HG02938 (cell line): Measurements from ENCODE around the gene DNAJC5.

Source experiments
- ATAC-seq: cut with Tn5 transposase; IDR thresholded peaks from one replicate; pipeline ENCODE4 v1.9.1; 2021; ENCODE audit warnings: mild to moderate bottlenecking, moderate library complexity; ENCODE audit not compliant: unreplicated experiment

DNAJC5 gene

DNA sequence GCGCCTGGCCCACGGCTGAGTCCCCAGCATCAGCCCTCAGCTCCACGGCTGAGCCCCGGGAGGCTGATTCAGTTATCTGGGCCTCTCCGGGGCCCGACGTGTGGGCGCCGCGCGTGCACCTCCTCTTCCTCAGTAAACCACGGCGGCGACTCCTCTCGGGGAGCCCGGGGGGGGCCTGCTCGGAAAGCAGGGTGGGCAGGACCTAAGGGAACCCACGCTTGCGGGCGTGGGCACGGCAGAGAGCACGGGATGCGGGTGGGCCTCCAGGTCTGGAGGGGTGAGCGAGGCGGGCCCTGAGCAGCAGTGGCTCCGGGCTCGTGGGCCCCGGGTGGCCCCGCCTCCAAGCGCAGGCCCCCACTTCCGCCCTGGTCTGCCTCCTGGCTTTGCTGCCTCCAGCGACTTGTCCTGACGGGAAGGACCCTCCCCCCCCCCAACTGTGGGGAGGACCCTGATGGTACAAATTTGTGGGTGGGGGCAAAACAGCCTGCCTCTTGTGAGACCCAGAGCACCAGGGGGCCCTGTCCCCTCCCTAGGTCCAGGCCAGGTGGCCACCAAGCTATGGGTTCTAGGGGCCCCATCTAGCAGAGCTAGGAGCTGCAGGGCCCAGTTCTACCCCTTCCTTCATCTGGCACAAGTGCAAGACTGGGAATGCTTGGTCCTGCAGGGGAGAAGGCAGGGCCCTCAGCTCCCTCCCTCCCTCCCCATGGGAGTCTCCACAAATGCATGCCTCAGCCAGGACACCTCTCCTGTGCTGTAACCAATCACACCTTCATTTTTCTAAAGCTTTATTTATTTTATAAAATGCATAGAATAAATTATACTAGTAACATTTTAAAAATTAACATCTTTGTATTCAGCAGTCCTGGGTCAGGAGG, 44.4 kb downstream of the DNAJC5 start:
- no peak for ATAC-seq

GRCh38 chr20:63940071-63940471, 45.1 kb downstream of the DNAJC5 start:
- no peak for ATAC-seq

DNA sequence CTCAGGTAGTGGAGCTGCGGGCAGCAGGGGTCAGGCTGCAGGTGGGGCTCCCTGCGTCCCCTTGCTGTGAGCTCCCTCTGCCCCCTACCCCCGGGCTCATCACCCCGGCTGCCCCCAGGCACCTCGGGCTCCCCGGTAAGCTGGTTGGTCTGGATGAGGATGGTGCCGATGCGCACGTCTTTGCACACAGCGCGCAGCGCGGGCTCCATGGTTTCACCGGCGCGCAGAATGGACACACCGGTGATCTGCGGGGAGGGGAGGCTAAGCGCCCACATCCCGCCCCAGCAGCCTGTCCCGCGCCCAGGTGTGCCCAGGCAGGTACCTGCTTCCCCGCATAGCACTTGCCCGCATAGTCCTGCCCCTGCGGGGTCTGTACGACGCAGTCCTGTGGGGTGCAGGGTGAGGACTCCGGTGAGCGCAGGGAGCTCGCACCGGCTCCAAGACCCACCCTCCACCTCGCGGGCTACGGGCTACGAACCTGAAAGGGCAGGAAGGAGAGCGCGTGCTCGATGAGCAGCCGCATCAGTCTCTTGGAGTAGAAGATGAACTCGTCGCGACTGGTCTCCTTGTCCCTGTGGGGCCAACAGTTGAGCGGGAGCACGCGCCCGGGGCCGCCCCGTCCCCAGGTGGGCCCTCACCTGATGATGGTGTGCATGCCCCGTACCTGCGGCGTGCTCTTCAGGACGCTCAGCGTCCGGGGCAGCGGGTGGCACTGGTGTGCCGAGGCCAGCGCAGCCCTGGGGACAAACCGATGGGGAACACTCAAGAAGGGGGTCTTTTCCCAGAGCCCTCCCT, 45.7 kb downstream of the DNAJC5 start:
- ATAC-seq = no peak

DNA sequence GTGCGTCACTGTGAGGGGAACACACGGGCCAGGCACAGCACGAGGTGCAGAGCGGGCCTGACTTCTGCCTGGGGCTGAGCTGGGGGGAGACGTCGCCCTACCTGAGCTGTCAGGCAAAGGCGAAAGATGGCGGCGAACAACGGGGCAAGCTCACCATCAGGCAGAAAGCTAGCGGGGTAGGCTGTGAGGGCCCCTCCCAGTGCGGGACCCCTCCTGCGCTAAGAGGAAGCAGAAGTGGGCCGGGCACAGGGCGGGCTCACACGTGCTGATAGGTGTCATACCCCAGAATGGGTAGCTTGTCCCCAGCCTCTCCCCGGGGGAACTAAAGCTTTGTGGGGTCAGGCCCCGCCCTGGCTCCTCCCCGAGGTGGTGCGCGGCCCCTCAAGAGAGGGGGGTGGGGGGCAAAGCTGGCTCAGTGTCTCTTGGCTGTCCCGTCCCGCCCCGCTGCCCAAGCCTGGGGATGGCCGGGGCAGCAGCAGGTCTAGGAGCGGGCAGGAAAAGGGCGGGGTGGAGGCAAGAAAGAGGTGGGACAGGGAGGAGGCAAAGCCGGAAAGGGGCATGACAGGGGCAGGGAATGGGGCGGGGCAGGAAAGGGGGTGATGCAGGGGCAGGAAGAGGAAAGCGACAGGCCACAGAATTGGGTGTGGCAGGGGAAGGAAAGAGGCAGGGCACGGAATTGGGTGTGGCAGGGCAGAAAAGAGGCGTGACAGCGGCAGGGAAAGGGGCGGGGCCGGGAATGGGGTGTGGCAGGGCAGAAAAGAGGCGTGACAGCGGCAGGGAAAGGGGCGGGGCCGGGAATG, 46.6 kb downstream of the DNAJC5 start:
- ATAC-seq = no peak

GRCh38 chr20:63942250-63942951, 47.5 kb downstream of the DNAJC5 start:
- ATAC-seq = no peak

GRCh38 chr20:63942969-63943807, 48.3 kb downstream of the DNAJC5 start:
- no peak for ATAC-seq

GRCh38 chr20:63943808-63944077, 48.8 kb downstream of the DNAJC5 start:
- no peak for ATAC-seq

DNA sequence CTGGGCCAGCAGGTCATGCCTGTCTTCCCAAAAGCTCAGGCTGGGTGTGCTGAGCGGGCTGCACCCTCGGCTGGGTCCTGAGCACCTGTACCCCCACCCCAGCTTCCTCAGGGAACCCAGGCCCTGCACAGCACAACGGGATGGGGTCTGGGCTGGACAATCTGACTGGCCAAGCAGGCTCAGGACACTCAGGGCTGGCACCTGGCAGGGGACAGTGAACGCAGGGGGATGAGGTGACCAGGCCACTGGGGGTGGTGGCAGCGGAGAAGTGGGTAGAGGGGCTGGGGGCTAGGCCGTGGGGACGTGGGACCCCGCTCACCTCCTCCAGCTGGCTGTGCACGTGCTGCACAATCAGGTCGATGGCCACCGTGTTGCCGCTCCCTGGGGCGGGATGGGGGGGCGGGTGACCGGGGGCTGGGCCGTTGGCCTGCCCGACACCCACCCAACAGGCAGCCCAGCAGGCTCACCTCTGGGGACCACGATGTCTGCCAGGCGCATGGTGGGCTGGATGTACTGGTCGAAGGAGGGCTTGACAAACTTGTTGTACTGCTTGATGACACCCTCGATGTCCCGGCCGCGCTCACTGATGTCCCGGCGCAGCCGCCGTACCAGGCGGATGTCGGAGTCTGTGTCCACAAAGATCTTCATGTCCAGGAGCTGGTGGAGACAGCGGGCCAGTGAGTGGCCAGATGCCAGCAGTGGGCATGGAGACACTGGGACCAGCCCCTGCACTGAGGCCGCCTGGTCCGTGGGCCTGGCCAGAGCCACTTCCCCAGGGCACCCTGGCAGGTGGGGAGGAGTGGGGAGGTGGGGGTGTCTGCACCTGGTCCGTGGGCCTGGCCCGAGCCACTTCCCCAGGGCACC, 49.4 kb downstream of the DNAJC5 start:
- no peak for ATAC-seq

DNA sequence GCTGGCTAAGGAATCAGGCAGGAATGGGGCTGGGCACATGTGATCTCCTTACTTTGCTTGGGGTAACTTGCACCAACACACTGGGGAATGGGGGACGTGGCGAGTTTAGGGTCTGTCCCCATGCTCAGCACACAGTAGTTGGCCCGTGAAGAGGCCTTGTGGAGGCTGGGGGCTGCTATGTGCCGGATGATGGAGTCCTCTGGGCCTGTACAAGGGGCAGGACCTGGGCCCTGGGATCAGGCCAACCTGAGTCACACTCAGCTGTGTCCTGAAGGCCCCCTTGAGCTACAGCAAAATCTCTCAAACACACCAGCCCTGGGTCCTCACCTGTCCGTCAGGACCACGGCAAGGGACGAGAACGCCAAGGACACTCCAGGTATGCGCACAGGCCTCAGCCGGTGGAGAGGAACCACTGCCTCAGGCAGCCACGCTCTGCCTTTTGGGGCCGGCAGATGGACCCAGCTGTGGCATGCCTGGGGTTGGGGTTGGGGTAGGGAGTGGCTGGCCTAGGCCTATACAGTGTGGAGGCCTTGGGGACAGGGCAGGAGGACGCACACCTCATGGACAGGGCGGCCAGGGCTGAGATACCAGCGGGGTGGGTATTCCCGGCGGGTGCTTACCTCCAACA, 50.2 kb downstream of the DNAJC5 start:
- no peak for ATAC-seq

- ATAC-seq = no peak
Observed at GRCh38 chr20:63945921-63946920, 51.3 kb downstream of the DNAJC5 start.

- no peak for ATAC-seq
Observed at GRCh38 chr20:63946986-63947637, 52.2 kb downstream of the DNAJC5 start.

GRCh38 chr20:63947638-63948456, 52.9 kb downstream of the DNAJC5 start:
- ATAC-seq = no peak

GRCh38 chr20:63950701-63951397, 55.9 kb downstream of the DNAJC5 start:
- no peak for ATAC-seq

- no peak for ATAC-seq
Observed at GRCh38 chr20:63951398-63952209, 56.7 kb downstream of the DNAJC5 start.

- no peak for ATAC-seq
Observed at GRCh38 chr20:63952210-63952535, 57.2 kb downstream of the DNAJC5 start.
